GM12878 (cell line): Measurements from ENCODE around the gene BHLHE23. TPM values are rescaled to one million over a fixed set of nuclear protein-coding genes. Genes with fewer than 3 reads are reported as not detected.

ENCODE experiments used
- ATAC-seq: fragments of 200-7000 bp; cut with Tn5 transposase; 3 replicates; pipeline ENCODE4 v1.9.1; 2020; ENCODE audit warnings: mild to moderate bottlenecking, moderate library complexity
- BruUV-seq: library from RNA; stranded (reverse); fragments of 400-500 nt; replicated peaks from 2 replicates; lab custom pipeline; 2021; lab: Mats Ljungman, UMichigan
- CTCF ChIA-PET: fragments of 300-600 bp; sonication (Branson Sonifier 250); formaldehyde crosslinking; extraction: SDS; loops from one replicate; lab custom pipeline; 2021; ENCODE audit warnings: inconsistent platforms; lab: Yijun Ruan, JAX
- POLR2A ChIA-PET: fragments of 350-600 bp; formaldehyde crosslinking; extraction: SDS; loops from one replicate; lab custom pipeline; 2021; ENCODE audit warnings: inconsistent platforms; lab: Charles Lee
- RAD21 ChIA-PET: fragments of 300-600 bp; sonication (Branson Sonifier 250); formaldehyde crosslinking; loops from one replicate; lab custom pipeline; 2023; ENCODE audit warnings: antibody characterized with exemption; ENCODE audit not compliant: unreplicated experiment; lab: Charles Lee
- SMC1A ChIA-PET: fragments of 300-600 bp; sonication (Branson Sonifier 250); formaldehyde crosslinking; loops from one replicate; lab custom pipeline; 2023; ENCODE audit not compliant: unreplicated experiment, uncharacterized antibody; lab: Charles Lee
- DNase-seq: peaks from one replicate; pipeline ENCODE4 v3.0.0-alpha.2; 2011; ENCODE audit warnings: low read depth, low spot score
- FAIRE-seq: peaks from 3 replicates; lab custom pipeline; 2011; peaks lifted over from hg19 to GRCh38; lab: Jason Lieb, UNC
- H2AFZ ChIP-seq: 2 replicates; pipeline ENCODE4 v1.6.0; 2011; ENCODE audit warnings: low read depth, low read length, control low read depth; ENCODE audit not compliant: control insufficient read depth
- H3K27ac ChIP-seq: 2 replicates; pipeline ENCODE4 v1.5.1; 2011; ENCODE audit warnings: control low read depth; ENCODE audit not compliant: control insufficient read depth, insufficient read depth
- H3K27me3 ChIP-seq, 2 experiments: replicated peaks in 1 of 2; 2 replicates each; pipeline versions ENCODE4 v1.6.0 to v1.6.1; 2011; ENCODE audit warnings: low read length in 1 of 2; ENCODE audit not compliant: control insufficient read depth in 2 of 2, insufficient read depth in 2 of 2
- H3K36me3 ChIP-seq, 2 experiments: 2 replicates each; pipeline ENCODE4 v1.5.1; 2011; ENCODE audit warnings: low read length in 1 of 2; ENCODE audit not compliant: control insufficient read depth in 2 of 2, insufficient read depth in 2 of 2
- H3K4me1 ChIP-seq: 2 replicates; pipeline ENCODE4 v1.6.1; 2011; ENCODE audit warnings: mild to moderate bottlenecking, low read length, moderate library complexity, mixed read lengths; ENCODE audit not compliant: control insufficient read depth, insufficient read depth
- H3K4me2 ChIP-seq: 2 replicates; pipeline ENCODE4 v1.6.0; 2011; ENCODE audit warnings: control low read depth; ENCODE audit not compliant: control insufficient read depth, insufficient read depth
- H3K4me3 ChIP-seq: fragments of 200-600 bp; sonication (generic); 2 replicates; pipeline ENCODE4 v1.5.1; 2016
- H3K79me2 ChIP-seq: 2 replicates; pipeline ENCODE4 v1.6.0; 2011; ENCODE audit warnings: low read length; ENCODE audit not compliant: control insufficient read depth, insufficient read depth
- H3K9ac ChIP-seq: 2 replicates; pipeline ENCODE4 v1.8.0; 2011; ENCODE audit warnings: low read length, control low read depth, mixed read lengths; ENCODE audit not compliant: control insufficient read depth, insufficient read depth
- H3K9me3 ChIP-seq: replicated peaks from 3 replicates; pipeline ENCODE4 v1.5.1; 2011; ENCODE audit warnings: mild to moderate bottlenecking, low read length; ENCODE audit not compliant: control insufficient read depth, insufficient read depth
- H4K20me1 ChIP-seq: 2 replicates; pipeline ENCODE4 v1.6.0; 2011; ENCODE audit not compliant: control insufficient read depth, insufficient read depth
- FOS ChIP-seq: IDR thresholded peaks from 3 replicates; pipeline ENCODE4 v1.6.1; 2011; ENCODE audit warnings: borderline replicate concordance; ENCODE audit not compliant: insufficient read length; ENCODE audit errors: extremely low read depth
- MXI1 ChIP-seq: fragments of 150-350 bp; IDR thresholded peaks from 2 replicates; pipeline ENCODE4 v1.6.1; 2011; ENCODE audit warnings: low read depth, mild to moderate bottlenecking, inconsistent platforms, low read length, improper control_type of control experiment
- RFX5 ChIP-seq: IDR thresholded peaks from 2 replicates; pipeline ENCODE4 v1.6.1; 2011; ENCODE audit warnings: low read depth, low read length, improper control_type of control experiment
- SUZ12 ChIP-seq: fragments of 200-600 bp; sonication (generic); IDR thresholded peaks from one replicate; pipeline ENCODE4 v1.6.1; 2018; ENCODE audit warnings: antibody characterized with exemption, mild to moderate bottlenecking; ENCODE audit not compliant: unreplicated experiment
- ZZZ3 ChIP-seq: IDR thresholded peaks from 2 replicates; pipeline ENCODE4 v1.6.1; 2011; ENCODE audit warnings: low read depth; ENCODE audit not compliant: control insufficient read depth, insufficient read length
- WGBS: methylation state at CpG from one replicate; pipeline ENCODE4 v1.1.6; 2016; ENCODE audit warnings: low lambda C conversion rate; ENCODE audit not compliant: insufficient replicate concordance, insufficient coverage; ENCODE audit errors: missing lambda C conversion rate; 5-methylcytosine and 5-hydroxymethylcytosine counted together
- in situ Hi-C: fragments of 300-500 bp; cut with MboI; formaldehyde crosslinking; loops from 9 replicates; pipeline ENCODE4 v1.14.3; 2018; ENCODE audit warnings: mixed read lengths
- intact Hi-C: fragments of 100-400 bp; cut with micrococcal nuclease; formaldehyde crosslinking; loops from one replicate; pipeline ENCODE4 v1.14.2; 2022; ENCODE audit not compliant: unreplicated experiment
- polyA plus RNA-seq, 11 experiments: library from polyadenylated mRNA; depleted of rRNA in 4 of 11; unstranded in 6 of 11; stranded (reverse) in 5 of 11; fragments of >200 nt; fragmentation: Nextera tagmentation in 4 of 11; fragmentation: Illumina TruSeq in 1 of 11; extraction: Ambion mirVana in 4 of 11; extraction: Trizol in 1 of 11; gene quantifications; 1 replicate in 1 of 11; 2 replicates in 10 of 11; pipeline versions ENCODE4 v1.2.1 to v1.2.3, GENCODE V29; 2011 to 2016; ENCODE audit warnings: inconsistent platforms in 2 of 11, missing spikeins in 2 of 11, low read depth in 1 of 11
- total RNA-seq, 4 experiments: library from RNA; depleted of rRNA in 3 of 4; stranded (reverse); fragments of >200 nt in 3 of 4; fragmentation: Illumina TruSeq in 1 of 4; extraction: Trizol in 1 of 4; gene quantifications; 2 replicates each; pipeline versions ENCODE4 v1.2.1 to v1.2.3, GENCODE V29; 2013 to 2021

BHLHE23 gene
- total and polyA plus RNA-seq, 10 of the 15 experiments (the other 5 are each of a cell fraction or from before 2014, with no cell fraction given): 0.28 to 0.33 TPM; not detected in 8

- no peaks in the 10 kb centered on the region for H3K9me3 ChIP-seq
- 37% methylated on average over 37 of the region's 53 CpGs for WGBS
- H3K4me3 ChIP-seq: no peak overlapping the region
- TF ChIP-seq SUZ12 (peak; percentile 31), FOS (no peak)
- H3K9ac ChIP-seq: no peak overlapping the region
- no peak overlapping the region for H3K4me2 ChIP-seq
- CTCF ChIA-PET: interaction anchor here (1.5 kb wide), 1 partner anchor 20 kb away, joined by 4 read pairs; no protein-coding TSS in a partner anchor
- ATAC-seq: no peak
- H3K36me3 ChIP-seq: no peaks in the 10 kb centered on the region
- POLR2A ChIA-PET: no interaction called here
- RAD21 ChIA-PET: no interaction called here
- H3K27ac ChIP-seq: no peak overlapping the region
- SMC1A ChIA-PET: interaction anchor here (1.1 to 2.8 kb wide), 3 partner anchors 9 to 131 kb away, joined by 3 to 15 read pairs (median 4); no protein-coding TSS in a partner anchor
- H2AFZ ChIP-seq: no peak overlapping the region
- intact Hi-C loops (no loop called here), in situ Hi-C loops (no loop called here)
- BruUV-seq: no TSS peak
- peaks cover 6% of the 10 kb centered on the region for H3K79me2 ChIP-seq
- DNase-seq: no peak
- H3K4me1 ChIP-seq: peaks cover 5% of the 10 kb centered on the region; the same call in 1 of the 2 replicates
- H4K20me1 ChIP-seq: no peaks in the 10 kb centered on the region
- H3K27me3 ChIP-seq: peaks cover 15 to 21% of the 10 kb centered on the region in 2 experiments
- no peak for FAIRE-seq
Measured at GRCh38 chr20:63004607-63005364, 2.0 kb downstream of the BHLHE23 start.

- no peak for TF ChIP-seq RFX5
- TF ChIP-seq MXI1: no peak
- TF ChIP-seq ZZZ3: no peak
- FAIRE-seq (no peak), ATAC-seq (no peak), DNase-seq (no peak)
- no peaks in the 10 kb centered on the region for H3K36me3 ChIP-seq
- H3K79me2 ChIP-seq: no peaks in the 10 kb centered on the region
- no peak overlapping the region for H3K9ac ChIP-seq
- H3K4me2 ChIP-seq: no peak overlapping the region
- peaks cover under 1% of the 10 kb centered on the region; the same call in 1 of the 2 replicates for H3K4me1 ChIP-seq
- ChIA-PET RAD21 (no interaction called here), POLR2A (no interaction called here), CTCF (interaction anchor here (0.7 to 1.5 kb wide), 2 partner anchors 19 to 39 kb away, joined by 3 to 4 read pairs; no protein-coding TSS in a partner anchor), SMC1A (interaction anchor here (0.7 to 2.8 kb wide), 5 partner anchors 8 to 130 kb away, joined by 3 to 15 read pairs (median 3); no protein-coding TSS in a partner anchor)
- in situ Hi-C loops (no loop called here), intact Hi-C loops (no loop called here)
- H4K20me1 ChIP-seq: no peaks in the 10 kb centered on the region
- H2AFZ ChIP-seq: no peak overlapping the region
- no peaks in the 10 kb centered on the region for H3K9me3 ChIP-seq
- WGBS: 54% methylated on average over 12 of the region's 13 CpGs
- H3K27ac ChIP-seq: no peak overlapping the region
- no peak overlapping the region for H3K4me3 ChIP-seq
- no TSS peak for BruUV-seq
- H3K27me3 ChIP-seq: peaks cover 15 to 21% of the 10 kb centered on the region in 2 experiments
Measured at GRCh38 chr20:63003546-63003945, 3.2 kb downstream of the BHLHE23 start.
